ENCODE measurements around the gene METRNL. TPM values are rescaled to one million over a fixed set of nuclear protein-coding genes. Genes with fewer than 3 reads are reported as not detected.
"Not testable (repeated sequence)": the region's sequence is repeated elsewhere in the genome, so short reads cannot be mapped to it uniquely, and the experiment has no call there.

Gene METRNL
- total RNA-seq, 2 experiments from 2014 or later = 42.9 to 49.9 TPM

DNA sequence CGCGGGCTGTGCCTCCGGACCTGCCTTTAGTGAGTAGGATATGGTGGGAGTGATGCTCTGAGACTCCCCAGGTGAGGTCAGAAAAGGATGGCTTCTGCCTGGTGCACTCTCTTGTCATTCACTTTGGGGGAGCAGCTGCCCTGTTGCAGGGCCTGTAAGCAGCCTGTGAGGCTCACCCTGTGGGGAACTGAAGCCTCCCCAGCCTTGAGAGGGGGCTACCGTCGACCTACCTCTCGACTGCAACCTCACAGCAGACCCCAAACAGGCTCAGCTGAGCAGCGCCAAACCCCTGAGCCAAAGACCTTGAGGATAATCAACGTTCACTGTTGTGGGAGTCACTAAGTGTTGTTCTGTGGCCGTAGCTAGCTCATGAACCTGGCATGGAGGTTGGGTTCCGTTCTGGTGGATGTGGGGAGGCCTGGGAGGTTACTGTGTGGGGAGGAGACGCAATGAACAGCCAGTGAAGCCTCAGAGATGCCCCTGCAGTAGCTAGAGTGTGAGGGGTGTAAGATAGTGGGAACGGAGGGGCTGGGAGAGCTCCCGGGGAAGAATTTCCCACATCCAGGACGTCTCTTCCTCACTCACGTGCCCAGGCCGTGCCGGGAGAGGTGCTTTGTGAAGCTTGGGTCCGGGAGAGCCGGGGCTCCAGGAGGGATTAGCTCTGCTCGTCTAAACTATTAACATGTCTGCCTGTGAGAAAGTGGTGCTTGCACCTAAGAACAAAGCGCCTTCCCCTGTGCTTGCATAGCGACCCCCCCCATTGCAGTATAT lies 38.8 kb downstream of the METRNL start:
- Mint-ChIP-seq H3K4me3 (no peak overlapping the region), H3K9me3 (ENCODE audit: low read depth) (no peaks in the 10 kb centered on the region), H3K27ac (no peak overlapping the region), H3K4me1 (peaks cover 35% of the 10 kb centered on the region), H3K27me3 (peaks cover 47% of the 10 kb centered on the region), H3K36me3 (peaks cover 6% of the 10 kb centered on the region)
- no peak for ATAC-seq
- CTCF ChIA-PET = interaction anchor here (1.2 kb wide), 1 partner anchor 34 kb away, joined by 3 read pairs; no protein-coding TSS in a partner anchor
- no peak for DNase-seq

- Mint-ChIP-seq H3K27me3 (peaks cover 47% of the 10 kb centered on the region), H3K4me3 (peak overlapping the region; percentile 66), H3K36me3 (peaks cover 6% of the 10 kb centered on the region), H3K4me1 (peaks cover 46% of the 10 kb centered on the region), H3K27ac (peak overlapping the region; percentile 71), H3K9me3 (ENCODE audit: low read depth) (no peaks in the 10 kb centered on the region)
- CTCF ChIA-PET = interaction anchor here (0.5 kb wide), 1 partner anchor 29 kb away, joined by 3 read pairs; no protein-coding TSS in a partner anchor
- ATAC-seq (peak; percentile 90), DNase-seq (peak; percentile 63)
Measured at GRCh38 chr17:83119987-83120864, 40.8 kb downstream of the METRNL start.

DNA sequence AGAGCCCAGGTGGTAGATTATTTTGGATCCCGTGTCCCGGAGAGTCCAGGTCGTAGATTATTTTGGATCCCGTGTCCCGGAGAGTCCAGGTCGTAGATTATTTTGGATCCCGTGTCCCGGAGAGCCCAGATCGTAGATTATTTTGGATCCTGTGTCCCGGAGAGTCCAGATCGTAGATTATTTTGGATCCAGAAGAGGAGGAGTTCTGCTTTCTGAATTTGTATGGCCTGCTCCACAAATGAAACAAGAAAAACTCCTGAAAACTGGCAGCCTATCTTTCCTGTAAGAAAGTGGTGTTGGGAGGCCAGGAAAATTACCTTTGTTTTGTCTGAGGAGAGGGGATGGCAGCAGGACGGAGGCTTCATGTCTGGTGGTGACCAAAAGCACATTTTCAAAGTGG lies 42.1 kb downstream of the METRNL start:
- CTCF ChIA-PET; H3K27ac Mint-ChIP-seq; H3K9me3 Mint-ChIP-seq (ENCODE audit: low read depth); H3K36me3 Mint-ChIP-seq; ATAC-seq; DNase-seq; H3K4me3 Mint-ChIP-seq: not testable (repeated sequence)
- H3K27me3 Mint-ChIP-seq = peaks cover 52% of the 10 kb centered on the region
- H3K4me1 Mint-ChIP-seq = peaks cover 55% of the 10 kb centered on the region

DNA sequence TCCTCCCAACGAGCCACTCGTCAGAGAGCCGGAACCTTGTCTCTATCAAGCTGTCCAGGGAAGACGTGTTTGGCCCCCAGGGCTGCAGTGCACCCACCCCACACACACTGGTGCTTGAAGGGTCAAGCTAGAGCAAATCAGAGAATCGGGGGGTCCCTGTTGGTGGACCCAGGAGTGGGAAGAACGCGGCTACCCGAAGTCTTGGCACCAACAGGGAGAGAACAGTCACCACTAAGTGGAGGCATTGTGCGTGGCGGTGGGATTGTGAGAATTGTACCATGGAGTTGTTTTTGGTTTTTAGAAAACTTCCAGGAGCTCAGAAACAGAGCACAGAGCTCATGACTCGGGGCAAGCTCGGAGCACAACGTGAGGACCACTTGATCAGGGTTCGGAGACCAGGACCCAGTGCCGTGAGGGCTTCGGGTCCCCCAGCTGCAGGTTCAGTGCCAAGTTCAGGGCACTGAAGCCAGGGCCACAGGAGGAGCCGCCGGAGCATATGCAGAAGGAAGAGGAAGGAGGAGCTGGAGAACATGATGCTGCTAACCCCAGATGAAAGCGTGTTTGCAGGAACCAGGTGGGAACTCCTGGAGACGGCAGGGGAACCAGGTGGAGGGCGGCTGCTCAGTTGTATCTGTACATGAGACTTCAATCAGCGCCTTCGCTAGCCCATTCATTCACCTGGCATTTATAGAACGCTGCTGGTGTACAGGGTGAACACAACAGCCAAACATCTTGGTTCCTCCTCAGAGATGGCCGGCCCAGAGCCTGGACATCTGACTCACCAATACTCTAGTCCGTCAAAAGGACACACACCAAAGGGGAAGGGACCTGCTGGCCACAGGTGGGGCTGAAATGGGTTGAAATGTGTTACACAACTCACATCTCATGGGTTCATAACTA lies 42.8 kb downstream of the METRNL start:
- Mint-ChIP-seq H3K36me3 (peaks cover 6% of the 10 kb centered on the region), H3K4me1 (peaks cover 58% of the 10 kb centered on the region), H3K4me3 (no peak overlapping the region), H3K27ac (peak overlapping the region; percentile 35), H3K9me3 (ENCODE audit: low read depth) (no peaks in the 10 kb centered on the region), H3K27me3 (peaks cover 50% of the 10 kb centered on the region)
- CTCF ChIA-PET = no interaction called here
- ATAC-seq (no peak), DNase-seq (no peak)

- CTCF ChIA-PET = interaction anchor here (1.4 kb wide), 1 partner anchor 14 kb away, joined by 3 read pairs; no protein-coding TSS in a partner anchor
- DNase-seq (no peak), ATAC-seq (no peak)
- Mint-ChIP-seq H3K27ac (no peak overlapping the region), H3K27me3 (peaks cover 50% of the 10 kb centered on the region), H3K4me1 (peaks cover 58% of the 10 kb centered on the region), H3K36me3 (peaks cover 6% of the 10 kb centered on the region), H3K9me3 (ENCODE audit: low read depth) (no peaks in the 10 kb centered on the region), H3K4me3 (no peak overlapping the region)
Measured at GRCh38 chr17:83122834-83123233, 43.4 kb downstream of the METRNL start.

DNA sequence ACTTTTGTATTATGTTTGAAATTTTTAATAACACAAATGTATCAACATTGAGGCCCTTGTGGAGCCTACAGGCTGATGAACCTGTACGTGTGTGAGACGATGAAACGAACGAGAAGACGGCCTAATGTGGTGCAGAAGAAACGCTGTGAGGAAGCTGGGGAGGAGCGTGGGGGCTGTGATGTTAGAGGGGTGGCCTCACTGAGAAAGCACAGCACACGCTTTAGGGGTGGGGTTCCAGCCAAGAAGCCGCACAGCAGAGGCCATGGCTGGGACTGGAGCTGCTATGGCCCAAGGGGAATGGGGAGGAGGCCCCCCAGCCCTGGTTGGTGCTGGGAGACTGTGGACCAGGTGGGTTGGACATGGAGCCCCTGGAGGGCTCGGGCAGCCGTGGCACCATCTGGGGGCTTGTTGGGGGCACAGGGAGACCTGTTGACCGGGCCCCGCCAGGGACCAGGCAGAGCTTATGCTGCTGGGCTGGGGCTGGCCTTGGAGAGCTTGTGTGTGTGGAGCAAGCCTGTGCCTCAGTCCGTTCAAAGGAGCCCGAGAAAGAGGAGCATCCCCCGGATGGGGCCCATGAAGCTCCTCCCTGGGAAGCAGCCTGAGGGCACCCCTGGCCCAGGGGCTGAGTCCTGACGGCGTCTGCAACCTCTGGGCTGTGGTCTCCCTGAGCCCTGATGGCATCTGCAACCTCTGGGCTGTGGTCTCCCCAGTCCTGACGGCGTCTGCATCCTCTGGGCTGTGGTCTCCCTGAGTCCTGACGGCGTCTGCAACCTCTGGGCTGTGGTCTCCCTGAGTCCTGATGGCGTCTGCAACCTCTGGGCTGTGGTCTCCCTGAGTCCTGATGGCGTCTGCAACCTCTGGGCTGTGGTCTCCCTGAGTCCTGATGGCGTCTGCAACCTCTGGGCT lies 44.7 kb downstream of the METRNL start:
- Mint-ChIP-seq H3K9me3 (ENCODE audit: low read depth) (no peaks in the 10 kb centered on the region), H3K27ac (peak overlapping the region; percentile 80), H3K27me3 (peaks cover 50% of the 10 kb centered on the region), H3K36me3 (peaks cover 6% of the 10 kb centered on the region), H3K4me3 (no peak overlapping the region), H3K4me1 (peaks cover 51% of the 10 kb centered on the region)
- DNase-seq (peak; percentile 64), ATAC-seq (no peak)
- CTCF ChIA-PET = interaction anchor here (1.4 kb wide), 1 partner anchor 13 kb away, joined by 3 read pairs; no protein-coding TSS in a partner anchor

- H3K4me3 Mint-ChIP-seq = no peak overlapping the region
- CTCF ChIA-PET = interaction anchor here (0.9 to 1.4 kb wide), 3 partner anchors 70 to 78 kb away, joined by 3 to 6 read pairs (median 5); no protein-coding TSS in a partner anchor
- ATAC-seq (peak; percentile 45), DNase-seq (peak; percentile 80)
- peak overlapping the region; percentile 80 for H3K27ac Mint-ChIP-seq
- H3K36me3 Mint-ChIP-seq = peaks cover 6% of the 10 kb centered on the region
- peaks cover 47% of the 10 kb centered on the region for H3K4me1 Mint-ChIP-seq
- peaks cover 45% of the 10 kb centered on the region for H3K27me3 Mint-ChIP-seq
- no peaks in the 10 kb centered on the region for H3K9me3 Mint-ChIP-seq (ENCODE audit: low read depth)
Measured at GRCh38 chr17:83124871-83125514, 45.6 kb downstream of the METRNL start.

DNA sequence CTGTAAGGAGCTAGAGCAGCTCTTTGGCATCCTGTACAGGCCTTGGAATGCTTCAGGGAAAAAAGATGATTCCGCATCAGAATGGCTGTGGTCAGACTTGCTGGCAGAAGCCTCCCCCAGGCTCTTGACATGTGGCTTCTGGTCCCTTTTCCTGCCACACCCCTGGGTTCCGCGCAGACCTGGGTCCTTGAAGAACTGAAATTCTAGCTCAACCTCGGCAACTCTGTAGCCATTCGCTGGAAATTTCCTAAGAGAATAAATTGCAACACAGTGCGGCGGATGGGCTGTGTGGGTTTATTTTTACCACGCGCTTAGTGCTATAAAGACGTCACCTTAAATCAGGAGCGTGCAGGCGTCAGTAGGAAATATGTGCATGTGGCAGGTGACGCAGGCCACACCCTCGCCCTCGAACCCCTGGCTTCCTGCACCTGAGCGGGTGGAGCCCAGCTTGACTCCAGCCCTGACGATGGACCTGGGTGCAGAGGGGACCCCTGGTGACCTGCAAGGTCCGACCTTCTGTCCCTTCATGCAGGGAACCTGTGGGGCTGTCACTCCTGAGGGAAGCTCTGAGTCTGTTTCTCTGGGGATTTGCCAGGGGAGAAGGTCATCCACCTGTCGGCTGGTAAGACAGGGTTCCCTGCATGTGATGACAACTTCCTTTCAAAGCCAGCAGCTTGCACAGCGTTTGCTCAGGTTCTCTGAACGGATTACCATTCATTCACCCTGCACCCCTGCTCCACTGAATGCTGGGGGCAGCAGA lies 46.3 kb downstream of the METRNL start:
- H3K27me3 Mint-ChIP-seq = peaks cover 41% of the 10 kb centered on the region
- peak overlapping the region; percentile 80 for H3K27ac Mint-ChIP-seq
- CTCF ChIA-PET = interaction anchor here (0.9 to 1.4 kb wide), 4 partner anchors 70 to 344 kb away, joined by 3 to 6 read pairs (median 4); no protein-coding TSS in a partner anchor
- DNase-seq = peak; percentile 64
- no peaks in the 10 kb centered on the region for H3K9me3 Mint-ChIP-seq (ENCODE audit: low read depth)
- peaks cover 40% of the 10 kb centered on the region for H3K4me1 Mint-ChIP-seq
- no peak overlapping the region for H3K4me3 Mint-ChIP-seq
- H3K36me3 Mint-ChIP-seq = peaks cover 5% of the 10 kb centered on the region
- peak; percentile 60 for ATAC-seq

GRCh38 chr17:83126275-83126811 lies 46.9 kb downstream of the METRNL start:
- CTCF ChIA-PET = interaction anchor here (0.9 to 1.4 kb wide), 3 partner anchors 69 to 344 kb away, joined by 3 to 6 read pairs (median 3); no protein-coding TSS in a partner anchor
- ATAC-seq = no peak
- peaks cover 5% of the 10 kb centered on the region for H3K36me3 Mint-ChIP-seq
- H3K4me3 Mint-ChIP-seq = no peak overlapping the region
- peaks cover 40% of the 10 kb centered on the region for H3K4me1 Mint-ChIP-seq
- H3K27me3 Mint-ChIP-seq = peaks cover 46% of the 10 kb centered on the region
- no peak for DNase-seq
- no peak overlapping the region for H3K27ac Mint-ChIP-seq
- H3K9me3 Mint-ChIP-seq (ENCODE audit: low read depth) = no peaks in the 10 kb centered on the region

GRCh38 chr17:83127431-83128160 lies 48.2 kb downstream of the METRNL start:
- Mint-ChIP-seq H3K27ac (no peak overlapping the region), H3K4me3 (no peak overlapping the region), H3K27me3 (peaks cover 46% of the 10 kb centered on the region), H3K4me1 (peaks cover 34% of the 10 kb centered on the region), H3K36me3 (no peaks in the 10 kb centered on the region), H3K9me3 (ENCODE audit: low read depth) (no peaks in the 10 kb centered on the region)
- DNase-seq (no peak), ATAC-seq (no peak)
- CTCF ChIA-PET = no interaction called here

All from activated CD8-positive, alpha-beta memory T cell treated with anti-CD3 and anti-CD28 coated beads, Interleukin-2, amount 10 ng/mL, durations not matched to agents 7 days and 5 days (primary cell).